Colonic mucosa (tissue), 4 donors: ENCODE results near the gene PMS1. TPM values are rescaled to one million over a fixed set of nuclear protein-coding genes. Genes with fewer than 3 reads are reported as not detected.

Source experiments
- DNase-seq: peaks from one replicate; pipeline ENCODE4 v3.0.0-alpha.2; 2020
- H3K27ac ChIP-seq: fragments of 200-600 bp; one replicate; pipeline ENCODE4 v1.8.0; 2021
- H3K27me3 ChIP-seq: fragments of 200-600 bp; one replicate; pipeline ENCODE4 v1.8.0; 2021
- H3K36me3 ChIP-seq: fragments of 200-600 bp; one replicate; pipeline ENCODE4 v1.8.0; 2021
- H3K4me1 ChIP-seq: fragments of 200-600 bp; one replicate; pipeline ENCODE4 v1.8.0; 2021; ENCODE audit warnings: mild to moderate bottlenecking
- H3K4me3 ChIP-seq: fragments of 200-600 bp; one replicate; pipeline ENCODE4 v1.8.0; 2021
- H3K9ac ChIP-seq, 2 donors: one replicate each; pipeline ENCODE4 v1.7.0; 2013; ENCODE audit warnings: control low read depth in 2 of 2, low read depth in 2 of 2, low read length in 2 of 2
- H3K9me3 ChIP-seq: fragments of 200-600 bp; one replicate; pipeline ENCODE4 v1.8.0; 2021
- CTCF ChIP-seq: fragments of 200-600 bp; IDR thresholded peaks from one replicate; pipeline ENCODE4 v1.8.0; 2022; ENCODE audit warnings: antibody characterized with exemption, mild to moderate bottlenecking
- intact Hi-C: fragments of 100-400 bp; cut with DNase I; formaldehyde crosslinking; loops from one replicate; pipeline ENCODE4 v1.14.1; 2022
- total RNA-seq, 2 donors: library from RNA; stranded (reverse); fragmentation: NEBNext Ultra II Directional in 1 of 2; extraction: Animal tissue kit (Norgen Biotek cat#: 25700) in 1 of 2; gene quantifications; one replicate each; pipeline ENCODE4 v1.2.1, GENCODE V29; 2021
- donor health status: healthy.
- donor health status: DM: no; HTN: no; CAD: no.
- donor health status: DM: no; HTN: no; CAD: no.

Gene PMS1
- total RNA-seq, 2 donors from 2014 or later: 11.2 to 14.3 TPM

- Histone ChIP-seq H3K27ac (no peak overlapping the region), H3K4me3 (no peak overlapping the region), H3K27me3 (no peaks in the 10 kb centered on the region), H3K36me3 (no peaks in the 10 kb centered on the region), H3K4me1 (no peaks in the 10 kb centered on the region), H3K9ac (no peak overlapping the region), H3K9me3 (no peaks in the 10 kb centered on the region)
- no peak for TF ChIP-seq CTCF
- intact Hi-C loops: no loop called here
- DNase-seq: no peak
Measured at GRCh38 chr2:189841019-189841418, 56.8 kb downstream of the PMS1 start.

DNA sequence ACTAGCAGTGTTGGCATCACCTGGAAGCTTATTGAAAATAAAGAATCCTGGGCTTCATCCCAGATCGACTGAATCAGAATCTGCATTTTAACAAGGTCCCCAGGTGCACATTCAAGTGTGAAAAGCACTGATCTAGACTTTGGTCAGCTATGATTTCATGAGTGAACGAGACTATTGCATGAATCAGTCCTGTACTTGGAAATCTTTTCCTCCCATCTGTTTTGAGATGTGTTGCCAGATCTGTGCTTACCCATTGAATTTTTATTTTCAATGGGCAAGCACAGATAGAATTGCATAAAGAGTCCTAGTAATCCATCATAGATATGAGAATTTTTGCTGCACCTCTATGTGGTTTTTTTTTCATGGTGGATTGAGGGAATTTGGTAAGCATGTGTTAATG is 64.0 kb downstream of the PMS1 start:
- intact Hi-C loops: no loop called here
- DNase-seq: no peak
- Histone ChIP-seq H3K9ac (no peak overlapping the region), H3K9me3 (no peaks in the 10 kb centered on the region), H3K36me3 (no peaks in the 10 kb centered on the region), H3K4me1 (no peaks in the 10 kb centered on the region), H3K27ac (no peak overlapping the region), H3K4me3 (no peak overlapping the region), H3K27me3 (no peaks in the 10 kb centered on the region)
- TF ChIP-seq CTCF: no peak

GRCh38 chr2:189849550-189849949 is 65.3 kb downstream of the PMS1 start:
- intact Hi-C loops: no loop called here
- no peak for DNase-seq
- no peak for TF ChIP-seq CTCF

DNA sequence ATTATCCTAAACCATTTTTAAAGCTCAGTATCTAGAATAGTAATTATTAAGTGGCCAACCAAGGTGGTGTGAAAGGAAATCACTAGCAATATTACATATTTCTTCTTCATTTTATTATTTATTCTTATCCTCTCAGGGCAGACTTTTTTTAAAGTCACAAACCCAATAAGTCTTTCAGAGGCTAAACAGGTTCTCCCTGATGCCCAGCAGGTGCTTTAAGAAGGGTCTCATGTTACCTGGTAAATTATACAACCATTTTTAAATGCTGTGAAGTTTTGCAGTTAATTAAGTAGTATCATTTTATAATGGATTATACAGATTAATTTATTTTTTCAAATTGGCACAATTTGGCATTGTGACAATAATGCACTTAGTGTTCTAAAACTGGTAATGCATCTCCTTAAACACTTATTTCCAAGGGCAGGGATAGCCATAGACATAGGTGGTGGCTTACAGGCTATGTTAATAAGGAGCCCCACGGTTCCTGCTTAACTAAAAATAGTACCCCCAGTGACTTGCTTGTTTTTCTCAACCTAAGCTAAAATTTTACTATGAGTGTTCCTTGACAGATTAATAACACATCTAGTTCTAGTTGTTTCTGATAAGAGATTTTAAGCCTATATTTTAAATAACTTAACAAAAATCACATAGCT is 67.0 kb downstream of the PMS1 start:
- no peaks in the 10 kb centered on the region for H3K36me3 ChIP-seq
- intact Hi-C loops: no loop called here
- H3K4me1 ChIP-seq: no peaks in the 10 kb centered on the region
- H3K27ac ChIP-seq: no peak overlapping the region
- H3K9me3 ChIP-seq: no peaks in the 10 kb centered on the region
- no peak for DNase-seq
- no peak overlapping the region for H3K4me3 ChIP-seq
- no peak for TF ChIP-seq CTCF
- no peaks in the 10 kb centered on the region for H3K27me3 ChIP-seq
- H3K9ac ChIP-seq: no peak overlapping the region

More at GRCh38 chr2:189849550-189849949, 65.3 kb downstream of the PMS1 start:
- no peak overlapping the region for H3K4me3 ChIP-seq
- H3K36me3 ChIP-seq: no peaks in the 10 kb centered on the region
- no peaks in the 10 kb centered on the region for H3K27me3 ChIP-seq
- no peak overlapping the region for H3K9ac ChIP-seq
- no peaks in the 10 kb centered on the region for H3K9me3 ChIP-seq
- no peaks in the 10 kb centered on the region for H3K4me1 ChIP-seq
- H3K27ac ChIP-seq: no peak overlapping the region

DNA sequence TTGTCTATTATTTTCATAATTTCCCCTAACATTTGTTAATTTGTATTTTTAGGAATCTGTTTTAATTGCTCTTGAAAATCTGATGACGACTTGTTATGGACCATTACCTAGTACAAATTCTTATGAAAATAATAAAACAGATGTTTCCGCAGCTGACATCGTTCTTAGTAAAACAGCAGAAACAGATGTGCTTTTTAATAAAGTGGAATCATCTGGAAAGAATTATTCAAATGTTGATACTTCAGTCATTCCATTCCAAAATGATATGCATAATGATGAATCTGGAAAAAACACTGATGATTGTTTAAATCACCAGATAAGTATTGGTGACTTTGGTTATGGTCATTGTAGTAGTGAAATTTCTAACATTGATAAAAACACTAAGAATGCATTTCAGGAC is 69.9 kb downstream of the PMS1 start:
- Histone ChIP-seq H3K4me3 (no peak overlapping the region), H3K9ac (no peak overlapping the region), H3K27ac (no peak overlapping the region), H3K36me3 (no peaks in the 10 kb centered on the region), H3K9me3 (no peaks in the 10 kb centered on the region), H3K27me3 (no peaks in the 10 kb centered on the region), H3K4me1 (no peaks in the 10 kb centered on the region)
- intact Hi-C loops: no loop called here
- TF ChIP-seq CTCF: no peak
- no peak for DNase-seq
